NB4 (cell line): ENCODE results near the gene UBD.

Source experiments
- CTCF ChIP-seq: IDR thresholded peaks from one replicate; pipeline ENCODE4 v1.5.1; 2012; ENCODE audit warnings: low read depth, low read length
- POLR2A ChIP-seq: IDR thresholded peaks from 2 replicates; pipeline ENCODE4 v1.6.1; 2011; ENCODE audit warnings: mild to moderate bottlenecking; ENCODE audit not compliant: insufficient read length; ENCODE audit errors: extremely low read depth
- TF ChIP-seq, protein P1 (sequence below): IDR thresholded peaks from 2 replicates; pipeline ENCODE4 v1.6.1; 2011; ENCODE audit warnings: low read depth, low read length

DNA sequence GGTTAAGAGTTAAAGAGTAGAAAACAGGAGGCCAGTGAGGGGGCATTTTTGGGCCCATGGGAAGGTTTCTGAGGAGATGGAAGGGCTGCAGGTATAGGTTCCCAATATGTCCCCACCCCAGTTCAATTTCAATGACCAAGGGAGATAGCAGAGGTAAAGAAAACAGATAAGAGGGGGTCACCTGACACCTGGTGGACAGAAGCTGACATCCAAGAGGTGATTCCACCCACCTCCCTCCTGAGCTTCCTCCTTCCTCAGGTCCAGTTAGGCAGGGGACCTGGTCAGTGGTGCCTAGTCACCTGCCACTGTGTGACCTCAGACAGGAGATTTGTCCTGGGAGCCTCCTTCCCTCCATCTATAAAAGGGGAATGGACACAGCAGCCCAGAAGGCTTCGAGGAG is 42.3 kb downstream of the UBD start:
- no peak for TF ChIP-seq CTCF
- TF ChIP-seq POLR2A: no peak
- TF ChIP-seq, protein P1, sequence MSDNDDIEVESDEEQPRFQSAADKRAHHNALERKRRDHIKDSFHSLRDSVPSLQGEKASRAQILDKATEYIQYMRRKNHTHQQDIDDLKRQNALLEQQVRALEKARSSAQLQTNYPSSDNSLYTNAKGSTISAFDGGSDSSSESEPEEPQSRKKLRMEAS: no peak
